Measurements from ENCODE around the gene SOAT1. TPM values are rescaled to one million over a fixed set of nuclear protein-coding genes. Genes with fewer than 3 reads are reported as not detected.

The SOAT1 gene
- total and polyA plus RNA-seq, 2 of the 8 experiments (the other 6 are each of a cell fraction or from before 2014, with no cell fraction given): 2.7 to 4.7 TPM

DNA sequence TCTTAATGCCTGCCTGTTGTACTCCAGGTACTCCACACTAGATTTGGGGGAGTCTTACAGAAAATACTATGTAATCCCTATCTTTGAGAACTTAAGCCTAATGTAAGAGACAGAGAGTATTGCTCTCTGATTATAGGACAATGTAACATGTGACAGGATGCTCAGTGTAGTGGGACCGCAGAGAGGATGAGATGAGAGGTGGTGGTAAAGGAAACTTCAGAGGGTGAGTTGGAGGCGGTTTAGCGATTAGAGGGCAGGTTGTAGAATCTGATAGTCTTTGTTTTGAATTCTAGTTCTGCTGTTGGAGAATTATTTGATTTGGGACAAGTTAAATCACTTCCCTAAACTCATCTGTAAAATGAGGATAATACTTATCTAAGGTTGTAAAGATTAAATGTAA is 5.4 kb downstream of the SOAT1 start:
- no peaks in the 10 kb centered on the region for H3K9me3 ChIP-seq (ENCODE audit: insufficient read depth in 2 of 2, low read depth in 1 of 2, low read length in 1 of 2)
- no peak overlapping the region for H3K27ac ChIP-seq (ENCODE audit: low read depth, low read length)
- POLR2A ChIA-PET (ENCODE audit: partially characterized antibody): no interaction called here
- TF ChIP-seq MAFK (IDR thresholded peaks at IDR 0.05; ENCODE audit: low read depth, low read length) (no peak), YY1 (IDR thresholded peaks at IDR 0.05; ENCODE audit: low read depth, low read length) (no peak)
- no peak overlapping the region for H2BK5ac ChIP-seq (ENCODE audit: low read depth, low read length)
- H3K56ac ChIP-seq (replicated peaks; ENCODE audit: insufficient read length, low read depth, low read length): no peak overlapping the region
- H3K4me1 ChIP-seq (replicated peaks in 1 of 4; ENCODE audit: control insufficient read depth in 3 of 4, insufficient read depth in 4 of 4, low read length in 3 of 4): peaks cover 0 to 7% (median 1%) of the 10 kb centered on the region in 4 experiments; a peak in 4 of 7 replicates
- no peak overlapping the region for H4K5ac ChIP-seq (ENCODE audit: insufficient read length, low read depth, low read length)
- no peak overlapping the region for H3K4me3 ChIP-seq (ENCODE audit: extremely low read depth in 1 of 4, insufficient read depth in 2 of 4, low read depth in 3 of 4, low read length in 4 of 4)
- H3K79me1 ChIP-seq (ENCODE audit: low read depth, low read length): no peaks in the 10 kb centered on the region
- CTCF ChIA-PET (ENCODE audit: partially characterized antibody): interaction anchor here (0.6 kb wide), 1 partner anchor 124 kb away, joined by 4 read pairs; no protein-coding TSS in a partner anchor
- H4K20me1 ChIP-seq (replicated peaks in 1 of 2; ENCODE audit: control insufficient read depth in 1 of 2, insufficient read depth in 2 of 2, low read length in 2 of 2): peaks cover 0 to 7% of the 10 kb centered on the region in 2 experiments
- H3K18ac ChIP-seq (ENCODE audit: extremely low read depth, low read length): no peak overlapping the region
- no peak overlapping the region for H2BK15ac ChIP-seq (ENCODE audit: low read length)
- no peak overlapping the region for H3K23ac ChIP-seq (ENCODE audit: insufficient read length)
- no peaks in the 10 kb centered on the region for H3K23me2 ChIP-seq (ENCODE audit: low read depth, low read length)
- H2BK20ac ChIP-seq (ENCODE audit: low read length): no peak overlapping the region
- H3K9ac ChIP-seq (replicated peaks in 1 of 4; ENCODE audit: extremely low read depth in 1 of 4, low read depth in 3 of 4, low read length in 3 of 4): no peak overlapping the region
- no peak overlapping the region for H3K4me2 ChIP-seq (ENCODE audit: insufficient read depth in 1 of 2, low read depth in 2 of 2, low read length in 2 of 2)
- H2BK12ac ChIP-seq (ENCODE audit: low read depth, low read length): no peak overlapping the region
- DNase-seq (ENCODE audit: low read depth in 1 of 2, low spot score in 2 of 2): no peak
- no peak for FAIRE-seq
- no peaks in the 10 kb centered on the region for H3K79me2 ChIP-seq (ENCODE audit: control insufficient read depth in 1 of 2, insufficient read depth in 2 of 2, low read length in 2 of 2)
- no peaks in the 10 kb centered on the region for H3K36me3 ChIP-seq (ENCODE audit: control insufficient read depth in 2 of 4, insufficient read depth in 4 of 4, low read length in 3 of 4)
- H3K4ac ChIP-seq (replicated peaks; ENCODE audit: insufficient read length, low read depth, low read length): no peak overlapping the region
- no peak overlapping the region for H2BK120ac ChIP-seq (replicated peaks; ENCODE audit: low read depth, low read length)
- H3K27me3 ChIP-seq (replicated peaks in 1 of 4; ENCODE audit: control insufficient read depth in 3 of 4, extremely low read depth in 1 of 4, insufficient read depth in 3 of 4, low read length in 3 of 4): peaks cover 21 to 55% (median 47%) of the 10 kb centered on the region in 4 experiments
- H2AFZ ChIP-seq (ENCODE audit: low read length): no peak overlapping the region
- no peak overlapping the region for H4K91ac ChIP-seq (replicated peaks; ENCODE audit: insufficient read length, low read length)
- WGBS, 2 experiments (ENCODE audit: extremely low coverage in 1 of 2, insufficient coverage in 1 of 2, insufficient read length in 1 of 2, insufficient replicate concordance in 2 of 2, low coverage in 1 of 2, low lambda C conversion rate in 2 of 2, missing lambda C conversion rate in 1 of 2): 81% methylated on average over 3 of the region's 3 CpGs; no CpG with 5 or more reads in 1 of the 2 experiments
- H2AK5ac ChIP-seq (ENCODE audit: low read depth, low read length): no peak overlapping the region
- H3K14ac ChIP-seq (ENCODE audit: insufficient read length): no peak overlapping the region
- no peak overlapping the region for H4K8ac ChIP-seq (ENCODE audit: extremely low read depth, insufficient read depth, low read length)
